ENCODE results near the gene TECR. TPM values are rescaled to one million over a fixed set of nuclear protein-coding genes. Genes with fewer than 3 reads are reported as not detected.

Gene TECR
- total and polyA plus RNA-seq, 2 of the 13 experiments (the other 11 are each of a cell fraction or from before 2014, with no cell fraction given) = 54.9 to 121 TPM

DNA sequence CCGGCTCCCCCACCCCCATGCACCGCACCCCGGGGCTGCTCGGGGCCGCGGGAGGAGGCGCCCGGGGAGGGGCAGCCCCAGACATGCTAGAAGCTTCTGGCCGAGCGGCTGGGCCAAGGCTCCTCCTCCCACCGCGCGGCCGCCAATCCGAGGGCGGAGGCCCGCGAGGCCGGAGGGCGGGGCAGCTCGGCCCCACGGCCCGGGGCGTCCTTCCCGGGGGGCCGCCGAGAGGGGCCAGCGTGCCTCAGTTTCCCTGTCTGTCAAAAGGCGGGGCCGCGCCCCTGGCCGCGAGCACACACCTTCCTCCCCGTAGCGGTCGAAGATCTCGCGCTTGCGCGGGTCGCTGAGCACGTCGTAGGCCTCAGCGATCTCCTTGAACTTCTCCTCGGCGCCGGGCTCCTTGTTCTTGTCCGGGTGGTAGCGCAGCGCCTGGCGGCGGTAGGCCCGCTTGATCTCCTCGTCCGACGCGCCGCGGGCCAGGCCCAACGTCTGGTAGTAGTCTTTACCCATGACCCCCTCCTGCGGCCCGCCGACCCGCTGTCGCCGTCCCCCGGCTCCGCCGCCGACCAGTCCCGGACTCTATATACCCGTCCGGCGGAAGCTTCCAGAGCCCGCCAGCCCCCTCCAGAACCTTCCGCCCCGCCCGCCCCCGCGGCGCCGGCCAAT is 11.4 kb upstream of the TECR start, which contains the start of gene DNAJB1 (continued):
- TF ChIP-seq TBL1XR1 (IDR thresholded peaks at IDR 0.05; ENCODE audit: borderline replicate concordance, low read length, partially characterized antibody) (peak; percentile 50), SATB2 (CRISPR knock-in tag; IDR thresholded peaks at IDR 0.05) (peak; percentile 55; the same call in 1 of the 2 replicates), ZNF430 (CRISPR knock-in tag; IDR thresholded peaks at IDR 0.05) (peak; percentile 47; the same call in 1 of the 2 replicates), MYC (CRISPR knock-in tag; IDR thresholded peaks at IDR 0.05; ENCODE audit: borderline replicate concordance) (peak; percentile 31), ZFP82 (CRISPR knock-in tag; IDR thresholded peaks at IDR 0.05; ENCODE audit: borderline replicate concordance) (peak; percentile 94; the same call in 1 of the 2 replicates), ZBTB1 (CRISPR knock-in tag; IDR thresholded peaks at IDR 0.05; ENCODE audit: borderline replicate concordance) (0 out of 2 replicates have a peak, but pooled peaks have one; percentile 46), ZSCAN31 (CRISPR knock-in tag; IDR thresholded peaks at IDR 0.05; ENCODE audit: low read depth) (peak; percentile 55; the same call in 1 of the 2 replicates), ZNF781 (CRISPR knock-in tag; IDR thresholded peaks at IDR 0.05; ENCODE audit: borderline replicate concordance, not compliant biosample characterization) (no peak), GTF3A (CRISPR knock-in tag; conservative IDR thresholded peaks at IDR 0.05) (no peak), HOXA7 (CRISPR knock-in tag; IDR thresholded peaks at IDR 0.05) (no peak)
- TF ChIP-seq, protein P1, sequence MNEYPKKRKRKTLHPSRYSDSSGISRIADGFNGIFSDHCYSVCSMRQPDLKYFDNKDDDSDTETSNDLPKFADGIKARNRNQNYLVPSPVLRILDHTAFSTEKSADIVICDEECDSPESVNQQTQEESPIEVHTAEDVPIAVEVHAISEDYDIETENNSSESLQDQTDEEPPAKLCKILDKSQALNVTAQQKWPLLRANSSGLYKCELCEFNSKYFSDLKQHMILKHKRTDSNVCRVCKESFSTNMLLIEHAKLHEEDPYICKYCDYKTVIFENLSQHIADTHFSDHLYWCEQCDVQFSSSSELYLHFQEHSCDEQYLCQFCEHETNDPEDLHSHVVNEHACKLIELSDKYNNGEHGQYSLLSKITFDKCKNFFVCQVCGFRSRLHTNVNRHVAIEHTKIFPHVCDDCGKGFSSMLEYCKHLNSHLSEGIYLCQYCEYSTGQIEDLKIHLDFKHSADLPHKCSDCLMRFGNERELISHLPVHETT (CRISPR knock-in tag; conservative IDR thresholded peaks at IDR 0.05) = peak; percentile 48; the same call in 1 of the 2 replicates
- TF ChIP-seq, protein P2, sequence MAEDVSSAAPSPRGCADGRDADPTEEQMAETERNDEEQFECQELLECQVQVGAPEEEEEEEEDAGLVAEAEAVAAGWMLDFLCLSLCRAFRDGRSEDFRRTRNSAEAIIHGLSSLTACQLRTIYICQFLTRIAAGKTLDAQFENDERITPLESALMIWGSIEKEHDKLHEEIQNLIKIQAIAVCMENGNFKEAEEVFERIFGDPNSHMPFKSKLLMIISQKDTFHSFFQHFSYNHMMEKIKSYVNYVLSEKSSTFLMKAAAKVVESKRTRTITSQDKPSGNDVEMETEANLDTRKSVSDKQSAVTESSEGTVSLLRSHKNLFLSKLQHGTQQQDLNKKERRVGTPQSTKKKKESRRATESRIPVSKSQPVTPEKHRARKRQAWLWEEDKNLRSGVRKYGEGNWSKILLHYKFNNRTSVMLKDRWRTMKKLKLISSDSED (CRISPR knock-in tag; IDR thresholded peaks at IDR 0.05) = no peak
- TF ChIP-seq, protein P3, sequence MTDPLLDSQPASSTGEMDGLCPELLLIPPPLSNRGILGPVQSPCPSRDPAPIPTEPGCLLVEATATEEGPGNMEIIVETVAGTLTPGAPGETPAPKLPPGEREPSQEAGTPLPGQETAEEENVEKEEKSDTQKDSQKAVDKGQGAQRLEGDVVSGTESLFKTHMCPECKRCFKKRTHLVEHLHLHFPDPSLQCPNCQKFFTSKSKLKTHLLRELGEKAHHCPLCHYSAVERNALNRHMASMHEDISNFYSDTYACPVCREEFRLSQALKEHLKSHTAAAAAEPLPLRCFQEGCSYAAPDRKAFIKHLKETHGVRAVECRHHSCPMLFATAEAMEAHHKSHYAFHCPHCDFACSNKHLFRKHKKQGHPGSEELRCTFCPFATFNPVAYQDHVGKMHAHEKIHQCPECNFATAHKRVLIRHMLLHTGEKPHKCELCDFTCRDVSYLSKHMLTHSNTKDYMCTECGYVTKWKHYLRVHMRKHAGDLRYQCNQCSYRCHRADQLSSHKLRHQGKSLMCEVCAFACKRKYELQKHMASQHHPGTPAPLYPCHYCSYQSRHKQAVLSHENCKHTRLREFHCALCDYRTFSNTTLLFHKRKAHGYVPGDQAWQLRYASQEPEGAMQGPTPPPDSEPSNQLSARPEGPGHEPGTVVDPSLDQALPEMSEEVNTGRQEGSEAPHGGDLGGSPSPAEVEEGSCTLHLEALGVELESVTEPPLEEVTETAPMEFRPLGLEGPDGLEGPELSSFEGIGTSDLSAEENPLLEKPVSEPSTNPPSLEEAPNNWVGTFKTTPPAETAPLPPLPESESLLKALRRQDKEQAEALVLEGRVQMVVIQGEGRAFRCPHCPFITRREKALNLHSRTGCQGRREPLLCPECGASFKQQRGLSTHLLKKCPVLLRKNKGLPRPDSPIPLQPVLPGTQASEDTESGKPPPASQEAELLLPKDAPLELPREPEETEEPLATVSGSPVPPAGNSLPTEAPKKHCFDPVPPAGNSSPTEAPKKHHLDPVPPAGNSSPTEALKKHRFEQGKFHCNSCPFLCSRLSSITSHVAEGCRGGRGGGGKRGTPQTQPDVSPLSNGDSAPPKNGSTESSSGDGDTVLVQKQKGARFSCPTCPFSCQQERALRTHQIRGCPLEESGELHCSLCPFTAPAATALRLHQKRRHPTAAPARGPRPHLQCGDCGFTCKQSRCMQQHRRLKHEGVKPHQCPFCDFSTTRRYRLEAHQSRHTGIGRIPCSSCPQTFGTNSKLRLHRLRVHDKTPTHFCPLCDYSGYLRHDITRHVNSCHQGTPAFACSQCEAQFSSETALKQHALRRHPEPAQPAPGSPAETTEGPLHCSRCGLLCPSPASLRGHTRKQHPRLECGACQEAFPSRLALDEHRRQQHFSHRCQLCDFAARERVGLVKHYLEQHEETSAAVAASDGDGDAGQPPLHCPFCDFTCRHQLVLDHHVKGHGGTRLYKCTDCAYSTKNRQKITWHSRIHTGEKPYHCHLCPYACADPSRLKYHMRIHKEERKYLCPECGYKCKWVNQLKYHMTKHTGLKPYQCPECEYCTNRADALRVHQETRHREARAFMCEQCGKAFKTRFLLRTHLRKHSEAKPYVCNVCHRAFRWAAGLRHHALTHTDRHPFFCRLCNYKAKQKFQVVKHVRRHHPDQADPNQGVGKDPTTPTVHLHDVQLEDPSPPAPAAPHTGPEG (CRISPR knock-in tag; IDR thresholded peaks at IDR 0.05) = peak; percentile 61; the same call in 1 of the 2 replicates
- TF ChIP-seq, protein P4, sequence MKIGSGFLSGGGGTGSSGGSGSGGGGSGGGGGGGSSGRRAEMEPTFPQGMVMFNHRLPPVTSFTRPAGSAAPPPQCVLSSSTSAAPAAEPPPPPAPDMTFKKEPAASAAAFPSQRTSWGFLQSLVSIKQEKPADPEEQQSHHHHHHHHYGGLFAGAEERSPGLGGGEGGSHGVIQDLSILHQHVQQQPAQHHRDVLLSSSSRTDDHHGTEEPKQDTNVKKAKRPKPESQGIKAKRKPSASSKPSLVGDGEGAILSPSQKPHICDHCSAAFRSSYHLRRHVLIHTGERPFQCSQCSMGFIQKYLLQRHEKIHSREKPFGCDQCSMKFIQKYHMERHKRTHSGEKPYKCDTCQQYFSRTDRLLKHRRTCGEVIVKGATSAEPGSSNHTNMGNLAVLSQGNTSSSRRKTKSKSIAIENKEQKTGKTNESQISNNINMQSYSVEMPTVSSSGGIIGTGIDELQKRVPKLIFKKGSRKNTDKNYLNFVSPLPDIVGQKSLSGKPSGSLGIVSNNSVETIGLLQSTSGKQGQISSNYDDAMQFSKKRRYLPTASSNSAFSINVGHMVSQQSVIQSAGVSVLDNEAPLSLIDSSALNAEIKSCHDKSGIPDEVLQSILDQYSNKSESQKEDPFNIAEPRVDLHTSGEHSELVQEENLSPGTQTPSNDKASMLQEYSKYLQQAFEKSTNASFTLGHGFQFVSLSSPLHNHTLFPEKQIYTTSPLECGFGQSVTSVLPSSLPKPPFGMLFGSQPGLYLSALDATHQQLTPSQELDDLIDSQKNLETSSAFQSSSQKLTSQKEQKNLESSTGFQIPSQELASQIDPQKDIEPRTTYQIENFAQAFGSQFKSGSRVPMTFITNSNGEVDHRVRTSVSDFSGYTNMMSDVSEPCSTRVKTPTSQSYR (CRISPR knock-in tag; IDR thresholded peaks at IDR 0.05; ENCODE audit: borderline replicate concordance) = no peak; the same call in none of the 2 replicates
- TF ChIP-seq, protein P5, sequence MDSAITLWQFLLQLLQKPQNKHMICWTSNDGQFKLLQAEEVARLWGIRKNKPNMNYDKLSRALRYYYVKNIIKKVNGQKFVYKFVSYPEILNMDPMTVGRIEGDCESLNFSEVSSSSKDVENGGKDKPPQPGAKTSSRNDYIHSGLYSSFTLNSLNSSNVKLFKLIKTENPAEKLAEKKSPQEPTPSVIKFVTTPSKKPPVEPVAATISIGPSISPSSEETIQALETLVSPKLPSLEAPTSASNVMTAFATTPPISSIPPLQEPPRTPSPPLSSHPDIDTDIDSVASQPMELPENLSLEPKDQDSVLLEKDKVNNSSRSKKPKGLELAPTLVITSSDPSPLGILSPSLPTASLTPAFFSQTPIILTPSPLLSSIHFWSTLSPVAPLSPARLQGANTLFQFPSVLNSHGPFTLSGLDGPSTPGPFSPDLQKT (CRISPR knock-in tag; IDR thresholded peaks at IDR 0.05; ENCODE audit: borderline replicate concordance) = no peak
